Vagina (tissue), 2 donors: ENCODE results near the gene SYT2.

ENCODE experiments used
- POLR2A ChIP-seq, 2 donors: fragments of 450-650 bp; IDR thresholded peaks; one replicate each; pipeline ENCODE4 v1.6.1; 2017; ENCODE audit warnings: antibody characterized with exemption in 2 of 2, mild to moderate bottlenecking in 2 of 2, moderate library complexity in 2 of 2
- TF ChIP-seq, protein P1 (sequence below), 3 experiments: fragments of 450-650 bp in 2 of 3; fragments of 200-600 bp in 1 of 3; sonication (generic) in 1 of 3; IDR thresholded peaks; one replicate each; pipeline ENCODE4 v1.5.1; 2017 to 2019; ENCODE audit warnings: antibody characterized with exemption in 3 of 3, mild to moderate bottlenecking in 2 of 3, moderate library complexity in 2 of 3

DNA sequence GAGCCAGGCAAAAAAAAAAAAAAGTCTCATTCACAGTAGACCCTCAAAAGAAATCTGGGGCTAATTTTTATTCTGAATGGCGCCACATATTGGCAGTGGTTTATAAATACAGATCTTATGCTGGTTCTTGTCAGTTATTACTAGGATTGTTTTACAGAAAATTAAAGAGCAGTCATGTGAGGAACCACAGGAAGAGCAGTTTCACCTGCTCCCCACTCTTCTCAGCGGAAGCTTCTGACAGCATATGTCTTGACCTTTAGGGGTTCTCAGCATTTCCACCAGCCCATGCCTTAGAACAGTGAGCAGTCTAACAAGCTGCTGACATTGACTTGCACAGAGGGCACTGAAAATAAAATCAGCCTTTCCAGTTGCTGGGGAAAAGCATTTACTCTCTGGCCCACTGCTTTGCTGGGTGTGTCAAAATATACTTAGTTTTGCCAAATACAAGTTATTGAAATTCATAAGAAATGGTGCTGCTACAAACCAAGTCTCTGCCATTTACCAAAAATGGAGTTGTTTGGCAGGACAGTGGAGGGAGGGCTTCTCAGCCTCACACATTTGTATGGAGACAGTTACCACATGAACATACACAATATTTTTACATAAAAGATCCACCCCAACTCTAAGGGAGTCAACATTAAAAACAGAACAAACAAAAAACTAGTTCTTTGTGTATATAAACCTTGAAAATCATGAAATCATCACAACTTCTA, 144.2 kb downstream of the SYT2 start:
- TF ChIP-seq, protein P1, sequence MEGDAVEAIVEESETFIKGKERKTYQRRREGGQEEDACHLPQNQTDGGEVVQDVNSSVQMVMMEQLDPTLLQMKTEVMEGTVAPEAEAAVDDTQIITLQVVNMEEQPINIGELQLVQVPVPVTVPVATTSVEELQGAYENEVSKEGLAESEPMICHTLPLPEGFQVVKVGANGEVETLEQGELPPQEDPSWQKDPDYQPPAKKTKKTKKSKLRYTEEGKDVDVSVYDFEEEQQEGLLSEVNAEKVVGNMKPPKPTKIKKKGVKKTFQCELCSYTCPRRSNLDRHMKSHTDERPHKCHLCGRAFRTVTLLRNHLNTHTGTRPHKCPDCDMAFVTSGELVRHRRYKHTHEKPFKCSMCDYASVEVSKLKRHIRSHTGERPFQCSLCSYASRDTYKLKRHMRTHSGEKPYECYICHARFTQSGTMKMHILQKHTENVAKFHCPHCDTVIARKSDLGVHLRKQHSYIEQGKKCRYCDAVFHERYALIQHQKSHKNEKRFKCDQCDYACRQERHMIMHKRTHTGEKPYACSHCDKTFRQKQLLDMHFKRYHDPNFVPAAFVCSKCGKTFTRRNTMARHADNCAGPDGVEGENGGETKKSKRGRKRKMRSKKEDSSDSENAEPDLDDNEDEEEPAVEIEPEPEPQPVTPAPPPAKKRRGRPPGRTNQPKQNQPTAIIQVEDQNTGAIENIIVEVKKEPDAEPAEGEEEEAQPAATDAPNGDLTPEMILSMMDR (IDR thresholded peaks at IDR 0.05), result no peak
- TF ChIP-seq POLR2A (IDR thresholded peaks at IDR 0.05), result no peak
